ENCODE data around the gene MEIS2.

- TF ChIP-seq, protein P1, sequence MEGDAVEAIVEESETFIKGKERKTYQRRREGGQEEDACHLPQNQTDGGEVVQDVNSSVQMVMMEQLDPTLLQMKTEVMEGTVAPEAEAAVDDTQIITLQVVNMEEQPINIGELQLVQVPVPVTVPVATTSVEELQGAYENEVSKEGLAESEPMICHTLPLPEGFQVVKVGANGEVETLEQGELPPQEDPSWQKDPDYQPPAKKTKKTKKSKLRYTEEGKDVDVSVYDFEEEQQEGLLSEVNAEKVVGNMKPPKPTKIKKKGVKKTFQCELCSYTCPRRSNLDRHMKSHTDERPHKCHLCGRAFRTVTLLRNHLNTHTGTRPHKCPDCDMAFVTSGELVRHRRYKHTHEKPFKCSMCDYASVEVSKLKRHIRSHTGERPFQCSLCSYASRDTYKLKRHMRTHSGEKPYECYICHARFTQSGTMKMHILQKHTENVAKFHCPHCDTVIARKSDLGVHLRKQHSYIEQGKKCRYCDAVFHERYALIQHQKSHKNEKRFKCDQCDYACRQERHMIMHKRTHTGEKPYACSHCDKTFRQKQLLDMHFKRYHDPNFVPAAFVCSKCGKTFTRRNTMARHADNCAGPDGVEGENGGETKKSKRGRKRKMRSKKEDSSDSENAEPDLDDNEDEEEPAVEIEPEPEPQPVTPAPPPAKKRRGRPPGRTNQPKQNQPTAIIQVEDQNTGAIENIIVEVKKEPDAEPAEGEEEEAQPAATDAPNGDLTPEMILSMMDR (conservative IDR thresholded peaks at IDR 0.05; ENCODE audit: low read depth in 2 of 2), result no peak
- TF ChIP-seq EZH2 (IDR thresholded peaks at IDR 0.05; ENCODE audit: low read depth, unreplicated experiment), result no peak
- TF ChIP-seq EZH2phosphoT487 (IDR thresholded peaks at IDR 0.05; ENCODE audit: unreplicated experiment), result no peak
- no peak for TF ChIP-seq NANOG (IDR thresholded peaks at IDR 0.05; ENCODE audit: borderline replicate concordance)
- no peak for TF ChIP-seq STAT1 (IDR thresholded peaks at IDR 0.05; ENCODE audit: unreplicated experiment)
These were observed 255.1 kb downstream of the MEIS2 start for GRCh38 chr15:36845270-36845669.
